ENCODE results near the gene ZNF385C.

ZNF385C gene

DNA sequence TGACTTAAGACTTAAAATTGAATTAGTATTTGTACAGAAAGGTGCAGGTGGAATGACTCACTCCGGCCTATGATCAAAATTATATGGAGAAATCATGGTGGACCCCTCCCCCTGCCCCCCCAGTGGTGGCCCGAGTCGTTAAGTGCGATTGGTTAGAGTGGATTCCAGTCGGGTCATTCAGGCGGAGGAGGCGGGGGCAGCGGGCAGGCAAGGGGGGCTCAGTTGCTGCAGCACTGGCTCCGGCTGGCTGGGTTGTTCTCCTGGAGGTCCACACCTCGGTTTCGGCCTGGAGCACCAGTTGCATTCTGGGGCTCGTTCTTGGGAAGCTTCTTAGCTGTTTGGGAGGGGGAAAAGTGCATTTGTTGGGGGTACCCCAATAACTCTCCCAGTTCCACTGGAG lies 27.3 kb upstream of the ZNF385C start:
- DNase-seq (ENCODE audit: low spot score) = no peak

DNA sequence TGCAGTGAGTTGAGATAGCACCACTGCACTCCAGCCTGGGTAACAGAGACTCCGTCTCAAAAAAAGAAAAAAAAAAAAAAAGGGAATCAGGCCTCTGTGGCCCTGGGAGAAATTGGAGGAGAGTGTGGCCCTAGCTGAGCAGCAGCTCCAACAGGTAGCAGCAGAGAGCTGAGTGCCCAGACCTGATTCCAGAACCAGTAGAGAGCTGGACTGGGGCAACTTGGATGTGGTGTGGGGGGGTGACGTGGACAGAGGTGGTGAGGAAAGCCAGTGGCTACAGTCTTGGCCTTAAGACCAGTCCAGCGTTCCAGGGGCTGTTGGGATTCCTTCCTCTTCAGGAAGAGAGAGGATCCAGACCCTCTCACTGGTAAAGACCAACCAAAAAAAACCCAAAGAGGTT lies 26.0 kb upstream of the ZNF385C start:
- no peak for DNase-seq (ENCODE audit: low spot score)

DNA sequence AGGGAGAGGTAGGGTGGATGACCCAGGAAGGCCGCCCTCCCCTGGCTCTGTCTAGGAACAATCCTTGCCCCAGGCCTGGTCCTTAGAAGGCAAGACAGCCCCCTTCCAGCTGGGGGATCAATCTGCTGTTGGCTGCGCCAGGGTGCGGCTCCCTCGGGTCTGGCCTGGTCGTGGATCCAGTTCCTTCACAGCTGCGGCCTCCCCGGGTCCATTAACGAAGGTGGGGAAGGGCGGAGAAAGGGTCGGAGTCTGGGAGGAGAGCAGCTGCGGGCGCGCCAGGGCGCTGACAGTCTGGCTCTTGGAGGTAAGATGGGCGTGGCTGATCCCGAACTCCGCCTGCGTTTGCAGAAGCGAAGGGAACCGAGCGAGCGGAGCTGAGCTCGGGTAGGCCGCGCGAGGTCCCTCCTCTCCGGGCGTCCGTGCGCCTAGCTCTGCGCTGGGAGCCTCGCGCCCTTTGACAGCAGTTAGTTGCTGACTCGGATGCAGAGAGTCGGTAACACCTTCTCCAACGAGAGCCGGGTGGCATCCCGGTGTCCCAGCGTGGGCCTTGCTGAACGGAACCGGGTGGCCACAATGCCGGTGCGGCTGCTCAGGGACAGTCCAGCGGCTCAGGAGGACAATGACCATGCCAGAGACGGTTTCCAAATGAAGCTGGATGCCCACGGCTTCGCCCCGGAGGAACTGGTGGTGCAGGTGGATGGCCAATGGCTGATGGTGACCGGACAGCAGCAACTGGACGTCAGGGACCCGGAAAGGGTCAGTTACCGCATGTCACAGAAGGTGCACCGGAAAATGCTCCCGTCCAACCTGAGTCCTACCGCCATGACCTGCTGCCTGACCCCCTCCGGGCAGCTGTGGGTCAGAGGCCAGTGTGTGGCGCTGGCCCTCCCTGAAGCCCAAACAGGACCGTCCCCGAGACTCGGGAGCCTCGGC lies 24.4 kb upstream of the ZNF385C start, which contains the start of gene HSPB9:
Gene HSPB9 (plus strand): TSS at position 434 of the 933 bp plus-strand sequence. CDS start 47 bp downstream, at position 481.
- DNase-seq (ENCODE audit: low spot score) = no peak

DNA sequence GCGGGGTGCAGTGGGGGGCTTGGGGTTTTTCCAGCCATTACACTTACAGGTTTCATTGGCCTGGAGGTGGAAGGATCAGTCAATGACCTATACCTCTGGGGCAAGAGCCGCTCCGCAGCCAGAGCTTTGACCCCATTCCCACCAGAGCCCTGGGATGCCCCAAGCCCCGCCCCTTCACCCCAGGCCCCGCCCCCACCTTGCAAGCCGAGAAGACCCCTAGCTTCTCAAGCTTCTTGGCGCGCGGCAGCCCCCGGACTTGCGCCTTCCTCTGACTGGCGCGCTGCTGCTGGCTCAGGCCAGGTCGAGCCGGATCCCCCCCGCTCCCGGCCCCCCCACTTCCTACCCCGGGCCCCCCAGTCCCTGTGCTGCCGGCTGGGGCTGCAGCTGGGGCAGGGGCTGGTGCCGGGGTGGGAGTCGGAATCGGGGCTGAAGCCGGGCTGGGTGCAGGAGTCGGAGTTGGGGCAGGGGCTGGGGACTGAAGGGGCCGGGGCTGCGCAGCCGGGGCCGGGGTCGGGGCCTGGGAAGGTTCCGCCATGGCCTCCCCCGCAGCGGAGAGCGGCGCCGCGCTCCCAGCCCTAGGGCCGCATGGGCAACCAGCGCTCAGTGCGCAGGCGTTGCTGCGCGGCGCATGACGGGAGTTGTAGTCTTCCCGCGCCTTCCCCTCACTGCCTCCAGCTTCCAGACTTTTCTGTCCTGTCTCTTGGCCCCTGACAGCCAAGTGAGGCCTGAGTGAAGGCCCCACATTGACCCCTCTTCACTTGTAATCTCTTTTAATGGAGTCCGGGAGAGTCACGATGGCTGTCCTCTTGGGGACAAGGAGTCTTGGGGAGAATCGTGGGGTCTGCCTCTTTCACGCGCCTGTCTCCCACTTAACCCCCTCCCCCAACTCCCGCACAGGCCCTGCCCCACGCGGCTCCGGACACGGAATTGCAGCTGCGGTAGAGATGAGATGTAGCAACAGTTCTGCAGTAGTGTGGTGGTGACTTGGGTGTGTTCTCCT lies 22.8 kb upstream of the ZNF385C start, which contains the start of gene KAT2A:
Gene KAT2A (minus strand): TSS at position 598 of the 1,000 bp plus-strand sequence. CDS start 63 bp downstream, at position 535.
- peak; percentile 98 for DNase-seq (ENCODE audit: low spot score)

DNA sequence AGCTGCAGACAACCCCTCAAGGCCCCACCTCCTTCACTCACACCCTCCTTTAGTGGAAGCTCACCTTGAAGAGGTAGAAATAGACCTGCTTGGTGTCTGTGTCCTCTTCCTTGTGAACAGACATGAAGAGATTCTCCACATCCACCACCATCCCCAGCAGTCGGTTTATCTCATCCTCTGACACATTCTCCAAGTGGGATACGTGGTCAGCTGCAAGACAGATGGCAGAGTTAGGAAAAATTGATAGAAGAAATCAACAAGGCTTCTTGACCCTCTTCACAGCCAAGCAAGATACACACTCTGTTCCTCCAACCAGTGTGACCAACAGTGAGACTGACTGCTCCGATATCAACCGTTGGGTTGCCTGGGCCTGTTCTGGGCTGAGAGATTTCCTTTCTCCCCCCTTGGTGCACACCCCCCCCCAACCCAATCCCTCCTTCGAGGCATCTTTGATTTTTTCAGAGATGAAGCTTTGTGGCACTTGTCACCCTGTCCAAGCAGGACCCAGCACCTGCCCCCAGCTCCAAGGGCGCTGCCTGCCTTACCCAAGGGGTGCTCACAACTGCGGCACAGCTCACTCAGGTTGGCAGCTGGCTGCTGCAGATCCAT lies 22.0 kb upstream of the ZNF385C start:
- no peak for DNase-seq (ENCODE audit: low spot score)

DNA sequence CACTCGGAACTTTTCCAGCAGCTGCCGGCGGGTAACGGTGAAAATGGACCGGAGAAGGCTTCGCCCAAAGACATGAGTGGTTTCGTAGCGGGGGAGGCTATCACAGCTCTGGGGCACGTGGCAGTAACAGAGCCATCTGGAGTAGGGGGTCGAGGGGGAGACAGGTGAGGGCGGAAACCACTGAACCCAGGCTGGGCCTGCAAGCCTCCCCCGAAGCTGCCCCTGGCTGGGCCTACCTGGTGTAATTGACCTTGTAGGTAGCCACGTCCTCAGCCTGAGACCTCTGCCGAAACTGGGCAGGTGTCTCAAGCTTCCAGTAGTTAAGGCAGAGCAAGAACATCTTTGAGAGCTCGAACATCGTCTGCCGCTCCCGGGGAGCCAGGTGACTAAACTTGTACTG lies 21.0 kb upstream of the ZNF385C start:
- DNase-seq (ENCODE audit: low spot score) = no peak

DNA sequence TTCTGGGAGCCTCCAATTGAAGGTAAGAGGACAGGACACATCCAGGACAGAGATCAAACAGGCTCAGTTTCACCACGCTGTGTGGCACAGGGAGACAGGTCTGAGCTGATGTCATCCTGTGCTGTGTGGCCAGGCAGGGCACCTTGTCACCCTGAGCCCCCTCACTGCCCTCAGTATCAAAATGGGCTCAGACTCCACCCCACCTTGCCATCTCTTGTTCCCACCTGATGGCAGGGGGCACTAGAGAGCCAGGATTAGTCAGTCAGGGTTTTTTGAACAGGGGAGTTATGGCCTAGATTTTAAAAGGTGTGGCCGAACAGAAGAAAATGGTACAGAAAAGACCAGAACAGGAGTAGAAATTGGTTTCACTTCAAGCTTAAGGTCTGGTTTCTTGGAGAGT lies 20.3 kb upstream of the ZNF385C start:
- DNase-seq (ENCODE audit: low spot score) = no peak

DNA sequence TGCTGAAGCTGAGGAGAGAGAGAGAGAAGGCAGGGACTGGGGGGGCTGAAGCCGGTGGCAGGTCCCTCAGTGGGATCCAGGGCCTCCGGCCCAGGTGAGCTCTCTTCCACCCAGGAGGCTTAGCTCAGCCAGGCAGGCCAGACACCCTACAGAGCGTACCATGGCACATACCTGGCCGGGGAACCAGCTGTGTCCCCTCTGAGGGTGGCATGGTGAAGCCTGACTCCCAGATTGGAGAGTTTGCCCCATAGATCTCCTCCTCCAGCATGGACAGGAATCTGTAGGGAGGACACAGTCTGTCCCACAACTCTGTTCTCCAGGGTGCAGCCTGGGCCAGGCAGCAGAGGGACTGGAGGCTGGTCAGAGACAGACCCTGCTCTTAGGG lies 19.8 kb upstream of the ZNF385C start:
- DNase-seq (ENCODE audit: low spot score) = no peak

DNA sequence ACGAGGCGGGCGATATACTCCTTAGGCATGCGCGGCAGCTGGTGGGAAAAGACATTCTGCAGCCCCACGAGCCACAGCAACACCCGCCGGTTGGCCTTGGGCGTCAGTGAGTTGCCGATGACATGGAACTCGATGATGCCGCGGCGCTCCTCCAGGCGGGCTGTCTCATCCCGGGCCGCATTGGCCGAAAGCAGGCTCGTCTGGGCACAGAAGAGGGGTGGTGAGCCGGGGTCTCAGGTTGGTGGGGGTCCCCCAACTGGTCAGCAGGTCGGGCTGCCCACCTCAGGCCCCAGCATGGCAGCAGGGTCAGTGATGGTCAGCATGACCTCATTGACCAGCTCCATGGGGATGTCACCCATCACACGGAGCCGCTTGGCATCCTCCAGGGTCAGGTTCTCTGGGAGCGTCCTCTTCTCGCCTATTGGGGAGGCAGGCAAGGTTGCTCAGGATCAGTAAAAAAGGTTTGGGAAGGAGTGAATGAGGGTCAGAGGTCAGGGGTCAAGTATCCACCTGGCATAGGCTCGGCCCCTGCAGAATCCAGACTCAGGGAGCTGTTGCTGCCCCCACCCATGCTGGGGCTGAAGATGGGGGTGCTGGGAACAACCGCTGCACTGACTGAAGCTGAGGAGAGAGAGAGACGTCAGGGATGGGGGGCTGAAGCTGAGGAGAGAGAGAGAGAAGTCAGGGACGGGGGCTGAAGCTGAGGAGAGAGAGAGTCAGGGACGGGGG lies 19.3 kb upstream of the ZNF385C start:
- no peak for DNase-seq (ENCODE audit: low spot score)

DNA sequence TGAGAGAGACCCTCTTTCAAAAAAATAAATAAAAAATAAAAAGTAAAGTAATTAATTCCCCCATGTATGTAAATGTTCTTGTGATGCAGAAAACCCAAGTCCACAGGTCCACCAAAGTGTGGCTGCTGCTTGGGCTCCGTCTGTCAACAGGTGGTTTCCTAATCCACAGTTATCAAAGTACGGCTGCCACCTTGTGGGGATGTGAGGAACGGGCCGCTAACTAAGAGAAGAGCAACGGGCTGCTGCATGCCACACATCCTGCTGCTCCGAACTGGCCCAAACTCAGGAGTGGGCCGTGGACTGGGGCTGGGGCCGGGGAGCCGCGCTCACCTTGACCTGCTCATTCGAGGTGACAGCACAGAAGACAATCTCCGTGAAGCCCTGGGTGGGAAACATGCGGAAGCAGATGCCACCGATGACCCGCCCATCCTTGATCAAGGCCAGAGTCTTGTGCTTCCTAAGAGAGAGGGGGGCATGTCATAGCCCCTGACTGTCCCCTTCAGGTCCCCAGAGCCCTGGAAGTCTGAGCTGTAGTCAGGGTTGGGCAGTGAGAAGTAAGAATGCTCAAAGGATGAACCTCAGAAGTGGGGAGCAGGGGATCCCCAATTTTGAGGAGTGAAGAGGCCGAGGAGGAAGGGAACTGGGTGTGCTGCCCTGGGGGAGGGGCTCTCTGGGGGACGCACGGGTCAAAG lies 18.6 kb upstream of the ZNF385C start:
- peak; percentile 82 for DNase-seq (ENCODE audit: low spot score)

DNA sequence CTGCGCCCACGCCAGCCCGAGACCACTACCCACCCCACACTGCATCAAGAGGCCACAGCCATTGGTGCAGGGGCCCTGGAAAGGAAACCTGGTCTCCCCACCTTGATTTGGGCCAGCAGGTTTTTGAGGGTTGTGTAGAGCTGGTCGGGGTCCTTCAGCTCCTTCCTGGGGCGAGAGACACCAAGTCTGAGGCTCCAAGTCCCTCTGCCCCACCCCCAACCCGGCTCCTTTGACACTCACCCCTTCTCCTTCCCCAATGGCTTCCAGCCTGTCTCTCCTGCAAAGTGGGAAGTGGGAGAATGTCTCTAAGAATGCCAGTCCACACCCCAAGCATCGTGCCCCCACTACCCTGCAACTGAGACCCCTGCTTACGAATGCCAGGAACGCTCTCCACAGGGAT lies 15.8 kb upstream of the ZNF385C start:
- DNase-seq (ENCODE audit: low spot score) = no peak

DNA sequence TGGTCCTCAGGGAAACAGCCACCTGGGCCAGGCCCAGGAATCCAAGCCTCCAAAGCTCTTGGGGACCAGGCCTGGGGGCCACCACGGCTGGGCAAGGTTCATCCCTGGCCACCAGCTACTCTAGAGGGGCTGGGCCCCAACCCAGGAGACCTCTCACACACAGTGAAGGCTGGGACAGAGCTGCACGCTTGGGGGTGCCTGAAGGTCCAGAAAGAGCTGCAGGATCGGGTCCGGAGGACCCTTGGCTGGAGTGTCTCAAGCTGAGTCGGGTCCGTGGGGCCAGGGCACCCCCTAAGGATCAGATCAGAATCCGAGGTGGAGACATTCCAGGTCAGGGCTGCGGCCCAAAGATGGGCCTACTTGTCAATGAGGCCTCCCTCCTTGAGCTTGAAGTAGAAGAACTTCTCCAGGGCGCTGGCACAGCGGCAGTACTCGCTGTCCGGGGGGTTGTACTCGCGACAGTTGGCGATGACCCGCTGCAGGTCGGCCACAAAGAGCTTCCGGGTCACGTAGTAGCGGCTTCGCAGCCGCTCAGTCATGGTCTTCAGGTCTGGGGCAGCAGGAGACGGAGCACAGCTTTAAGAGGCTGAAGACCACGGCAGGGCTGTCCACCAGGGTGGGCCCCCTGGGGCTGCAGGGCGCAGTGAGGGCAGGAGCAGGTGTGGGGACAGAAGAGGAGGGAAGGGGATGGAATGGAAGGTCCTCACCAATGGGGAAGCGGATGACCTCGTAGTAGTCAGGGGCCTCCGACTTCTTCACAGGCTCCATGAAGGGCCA lies 15.2 kb upstream of the ZNF385C start:
- DNase-seq (ENCODE audit: low spot score) = no peak

DNA sequence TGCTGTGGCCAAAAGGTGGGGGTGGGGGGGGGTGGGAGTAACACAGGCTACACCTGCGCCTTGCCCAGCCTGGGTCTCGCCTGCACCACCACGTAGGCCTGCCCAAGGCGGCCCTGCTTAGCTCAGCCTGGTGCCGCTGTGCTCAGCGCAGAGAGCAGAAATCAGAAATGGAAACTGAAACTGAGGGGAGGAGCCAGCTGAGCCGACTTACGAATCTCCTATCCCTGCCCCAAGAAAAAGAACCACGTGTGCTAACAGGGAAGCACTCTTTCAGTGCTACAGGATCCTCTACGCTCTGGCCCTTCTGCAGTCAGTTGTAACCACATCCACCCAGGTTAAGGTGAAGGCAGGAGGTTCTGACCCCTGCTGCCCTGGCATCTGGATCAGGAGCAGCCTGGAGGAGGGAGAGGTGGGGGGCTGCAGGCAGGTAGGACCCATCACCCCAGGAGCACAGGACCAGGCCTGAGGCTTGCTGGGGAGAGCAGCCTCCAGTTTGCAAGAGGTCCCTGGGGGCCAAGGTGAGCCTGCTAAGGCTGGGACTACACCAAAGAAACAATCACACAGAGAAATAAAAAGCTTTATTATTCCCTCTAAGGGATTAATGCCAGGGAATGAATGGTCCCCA lies 14.4 kb upstream of the ZNF385C start, which contains the start of gene DHX58:
Gene DHX58 (minus strand): TSS at position 163 of the 625 bp plus-strand sequence. CDS start 822 bp downstream, outside the sequence.
- DNase-seq (ENCODE audit: low spot score) = peak; percentile 93

DNA sequence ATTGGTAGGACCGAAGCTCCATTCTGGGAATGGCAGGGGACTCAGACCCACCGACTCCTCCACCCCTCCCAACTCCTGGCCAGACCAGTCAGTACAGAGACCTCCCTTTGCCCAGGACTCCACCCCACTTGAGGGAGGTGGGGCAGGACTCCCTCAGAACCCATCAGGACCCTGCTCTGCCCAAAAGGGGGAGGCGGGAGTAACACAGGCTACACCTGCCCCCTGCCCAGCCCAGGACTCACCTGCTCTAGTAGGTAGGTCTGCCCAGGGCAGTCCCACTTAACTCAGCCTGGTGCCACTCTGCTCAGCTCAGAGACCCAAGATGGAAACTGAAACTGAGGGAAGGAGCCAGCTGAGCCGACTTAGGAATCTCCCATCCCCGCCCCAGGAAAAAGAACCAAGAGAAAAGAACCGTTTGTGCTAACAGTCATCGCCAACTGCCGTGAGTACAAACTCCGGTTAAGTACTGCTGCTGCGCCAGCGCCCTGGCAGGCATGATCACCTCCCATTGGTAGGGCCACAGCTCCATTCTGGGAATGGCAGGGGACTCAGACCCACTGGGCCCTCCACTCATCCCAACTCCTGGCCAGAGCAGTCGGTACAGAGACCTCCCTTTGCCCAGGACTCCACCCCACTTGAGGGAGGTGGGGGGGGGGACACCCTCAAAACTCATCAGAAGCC lies 13.7 kb upstream of the ZNF385C start:
- DNase-seq (ENCODE audit: low spot score) = peak; percentile 66

DNA sequence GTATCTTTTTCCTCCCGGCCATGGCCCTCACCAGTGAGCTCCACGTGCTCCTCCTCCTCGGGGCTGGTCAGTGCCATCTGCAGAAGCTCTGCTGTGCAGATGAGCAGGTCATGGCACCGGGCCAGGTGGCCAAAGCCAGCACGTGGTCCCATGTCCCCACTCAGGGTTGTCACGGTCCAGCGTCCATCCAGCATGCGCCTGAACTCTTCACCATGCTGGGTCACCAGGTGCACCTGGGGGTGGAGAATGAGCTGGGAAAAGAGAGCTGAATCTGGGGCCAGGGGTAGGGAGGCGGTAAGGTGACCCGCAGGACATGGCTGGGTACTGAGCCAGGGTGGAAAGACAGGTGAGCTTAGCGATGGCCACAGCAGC lies 13.0 kb upstream of the ZNF385C start:
- no peak for DNase-seq (ENCODE audit: low spot score)

DNA sequence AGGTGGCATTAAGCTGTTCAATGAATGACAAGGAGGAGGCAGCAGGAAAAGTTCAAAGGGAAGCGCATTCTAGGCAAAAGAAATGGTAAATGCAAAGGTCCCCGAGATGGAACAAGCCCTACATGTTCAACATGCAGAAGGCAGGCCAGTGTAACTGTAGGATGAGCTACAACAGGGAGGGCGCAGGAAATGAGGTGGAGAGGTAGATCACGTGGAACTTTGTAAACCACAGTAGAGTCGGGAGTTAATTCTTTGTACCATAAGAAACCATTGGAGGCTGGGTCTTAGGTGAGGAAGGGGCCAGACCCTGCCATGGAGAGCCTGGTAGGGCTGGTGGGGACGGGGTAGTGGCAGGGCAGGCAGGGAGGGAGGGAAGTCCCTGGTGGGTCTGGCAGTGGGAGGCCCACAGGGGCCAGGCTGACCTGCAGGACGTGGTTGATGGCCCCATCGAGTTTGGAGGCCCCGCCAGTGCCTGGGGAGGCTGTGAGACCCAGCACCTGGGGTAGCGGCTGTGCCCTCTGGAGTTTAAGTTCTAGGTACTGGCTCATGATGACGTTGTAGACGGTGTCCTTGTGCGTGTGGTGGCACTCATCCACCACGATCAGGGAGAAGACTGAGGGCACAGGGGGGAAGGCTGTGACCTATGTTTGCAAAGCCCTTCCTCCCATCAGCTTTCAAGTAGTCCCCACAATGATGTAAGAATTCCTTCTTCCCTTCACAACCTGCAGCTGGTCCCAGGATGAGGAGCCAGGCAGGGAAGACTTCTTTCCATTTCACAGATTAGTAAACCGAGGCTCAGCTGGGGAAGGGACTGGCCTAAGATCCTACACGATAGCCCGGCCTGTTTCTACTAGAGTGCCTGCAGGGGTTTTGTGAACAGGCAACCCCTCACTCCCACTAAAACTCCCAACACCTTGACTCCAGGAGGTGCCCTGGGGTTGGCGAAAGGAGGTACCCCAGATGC lies 12.3 kb upstream of the ZNF385C start:
- no peak for DNase-seq (ENCODE audit: low spot score)

DNA sequence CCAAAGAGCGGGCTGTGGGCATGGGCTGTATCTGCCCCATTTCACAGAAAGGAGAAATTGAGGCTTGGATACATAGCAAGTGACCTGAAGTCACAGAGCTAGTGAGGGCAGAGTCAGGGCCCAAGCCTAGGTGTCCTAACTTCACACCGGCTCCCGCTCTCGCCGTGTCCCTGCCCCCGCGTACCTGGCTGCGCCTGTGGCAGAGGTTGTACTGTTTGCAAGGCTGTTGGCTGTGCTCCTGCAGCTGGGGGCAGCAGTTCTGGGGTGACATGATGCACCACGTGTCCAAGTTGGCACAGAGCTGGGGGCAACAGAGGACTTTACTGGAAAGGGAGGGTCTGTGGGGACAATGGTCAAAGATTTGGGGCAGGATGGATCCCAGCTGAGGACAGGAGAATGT lies 10.8 kb upstream of the ZNF385C start:
- no peak for DNase-seq (ENCODE audit: low spot score)
